NB4 (cell line): ENCODE results near the gene PGA4.
"Not testable (repeated sequence)": the region's sequence is repeated elsewhere in the genome, so short reads cannot be mapped to it uniquely, and the experiment has no call there.

ENCODE experiments used
- DNase-seq: peaks from one replicate; pipeline ENCODE4 v3.0.0; 2010; ENCODE audit warnings: low read depth
- H3K4me3 ChIP-seq: one replicate; pipeline ENCODE4 v1.5.1; 2011; ENCODE audit warnings: mild to moderate bottlenecking, low read depth, low read length, moderate library complexity
- CTCF ChIP-seq: IDR thresholded peaks from one replicate; pipeline ENCODE4 v1.5.1; 2012; ENCODE audit warnings: low read depth, low read length
- MYC ChIP-seq: IDR thresholded peaks from 2 replicates; pipeline ENCODE4 v1.6.1; 2011; ENCODE audit warnings: low read depth, low read length
- POLR2A ChIP-seq: IDR thresholded peaks from 2 replicates; pipeline ENCODE4 v1.6.1; 2011; ENCODE audit warnings: mild to moderate bottlenecking; ENCODE audit not compliant: insufficient read length; ENCODE audit errors: extremely low read depth
- TF ChIP-seq, protein P1 (sequence below): IDR thresholded peaks from 2 replicates; pipeline ENCODE4 v1.6.1; 2011; ENCODE audit warnings: low read depth, low read length

Gene PGA4

DNA sequence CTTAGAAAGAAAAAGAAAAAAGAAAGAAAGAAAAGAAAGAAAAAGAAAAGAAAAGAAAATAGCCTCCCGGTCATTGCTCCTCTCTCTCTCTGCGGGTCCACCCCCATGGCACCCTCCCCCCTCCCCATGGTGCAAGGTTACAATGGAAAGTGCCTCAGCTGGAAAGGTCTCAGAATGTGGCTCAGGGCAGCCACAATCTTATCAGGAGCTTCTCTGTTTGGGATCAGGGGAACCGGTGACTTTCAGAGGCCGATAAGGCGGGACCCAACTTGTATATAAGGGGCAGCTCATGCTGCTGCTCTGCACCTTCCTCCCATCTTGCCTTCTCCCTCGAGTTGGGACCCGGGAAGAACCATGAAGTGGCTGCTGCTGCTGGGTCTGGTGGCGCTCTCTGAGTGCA, at the start of gene PGA4:
PGA4 (plus strand) TSS at position 301 of the 400 bp plus-strand sequence; CDS start at position 355, 54 bp downstream.
- H3K4me3 ChIP-seq: not testable (repeated sequence)

GRCh38 chr11:61172356-61172755, 49.8 kb upstream of the PGA4 start:
- DNase-seq: no peak
- no peak for TF ChIP-seq MYC
- no peak for TF ChIP-seq CTCF
- H3K4me3 ChIP-seq: no peak overlapping the region

More for the DNA sequence above, at the start of gene PGA4:
- not testable (repeated sequence) for DNase-seq

- no peak overlapping the region for H3K4me3 ChIP-seq
- TF ChIP-seq, protein P1, sequence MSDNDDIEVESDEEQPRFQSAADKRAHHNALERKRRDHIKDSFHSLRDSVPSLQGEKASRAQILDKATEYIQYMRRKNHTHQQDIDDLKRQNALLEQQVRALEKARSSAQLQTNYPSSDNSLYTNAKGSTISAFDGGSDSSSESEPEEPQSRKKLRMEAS: no peak
- TF ChIP-seq MYC (no peak), POLR2A (no peak), CTCF (no peak)
- DNase-seq: no peak
These were observed 49.3 kb upstream of the PGA4 start for GRCh38 chr11:61172888-61173287.

DNA sequence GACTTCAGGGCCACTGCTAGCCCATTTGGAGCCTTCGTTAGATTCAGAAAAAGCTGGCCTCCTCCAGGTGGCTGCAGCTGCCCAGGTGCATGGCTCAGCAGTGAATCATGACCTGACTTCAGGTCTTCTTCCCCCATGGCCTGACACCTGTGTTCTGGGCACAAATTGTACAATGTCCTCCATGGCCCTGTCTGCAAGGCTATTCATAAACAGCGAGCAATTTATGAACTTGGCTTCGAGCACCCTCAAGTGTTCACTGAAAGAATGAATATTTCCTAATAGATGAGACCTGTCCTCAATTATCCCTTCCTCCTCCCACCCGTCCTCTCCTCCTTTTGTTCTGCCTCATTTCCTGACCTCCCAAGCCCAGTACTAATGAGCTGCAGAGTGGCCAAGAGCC, 48.7 kb upstream of the PGA4 start:
- no peak for TF ChIP-seq MYC
- DNase-seq: peak; percentile 56
- no peak overlapping the region for H3K4me3 ChIP-seq

GRCh38 chr11:61174273-61174672, 47.9 kb upstream of the PGA4 start:
- TF ChIP-seq CTCF: no peak
- TF ChIP-seq POLR2A: no peak
- TF ChIP-seq, protein P1: no peak
- no peak for TF ChIP-seq MYC
- no peak for DNase-seq
- no peak overlapping the region for H3K4me3 ChIP-seq

GRCh38 chr11:61174949-61175348, 47.2 kb upstream of the PGA4 start:
- no peak overlapping the region for H3K4me3 ChIP-seq
- no peak for DNase-seq
- TF ChIP-seq CTCF (no peak), POLR2A (no peak), MYC (no peak)
- TF ChIP-seq, protein P1: no peak

DNA sequence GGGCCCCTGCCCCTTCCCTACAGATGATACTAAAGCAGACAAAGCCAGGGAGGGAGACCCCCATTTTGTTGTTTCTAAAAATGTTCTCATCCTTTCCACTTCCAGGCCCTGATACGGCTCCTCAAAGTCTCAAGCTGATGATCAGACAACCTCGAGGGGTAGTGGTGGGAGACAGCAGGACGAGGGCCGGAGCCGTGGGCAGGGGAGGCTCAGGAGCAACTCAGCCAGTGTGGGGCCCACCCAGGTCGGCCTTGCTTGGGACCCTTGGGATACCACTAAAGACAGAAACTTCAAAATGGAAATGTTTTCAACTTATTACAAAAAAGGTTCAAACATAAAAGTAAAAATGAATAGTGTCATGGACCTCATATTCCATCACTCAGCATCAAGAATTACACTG, 45.7 kb upstream of the PGA4 start:
- TF ChIP-seq CTCF: no peak
- no peak for TF ChIP-seq MYC
- TF ChIP-seq, protein P1: no peak
- no peak for TF ChIP-seq POLR2A
- no peak overlapping the region for H3K4me3 ChIP-seq
- DNase-seq: no peak

DNA sequence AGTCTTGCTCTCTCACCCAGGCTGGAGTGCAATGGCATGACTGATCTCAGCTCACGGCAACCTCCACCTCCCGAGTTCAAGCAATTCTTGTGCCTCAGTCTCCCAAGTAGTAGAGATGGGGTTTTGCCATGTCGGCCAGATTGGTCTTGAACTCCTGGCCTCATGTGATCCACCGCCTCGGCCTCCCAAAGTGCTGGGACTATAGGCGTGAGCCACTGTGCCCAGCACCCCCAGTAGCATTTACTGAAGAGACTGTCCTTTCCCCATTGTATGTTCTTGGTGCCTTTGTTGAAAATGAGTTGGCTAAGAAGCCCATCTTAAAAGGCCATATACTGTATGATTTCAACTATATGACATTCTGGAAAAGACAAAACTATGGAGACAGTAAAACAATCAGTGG, 41.9 kb upstream of the PGA4 start:
- DNase-seq, H3K4me3 ChIP-seq: not testable (repeated sequence)
